Colon (tissue), 2 donors: ENCODE measurements around the gene GET3.
A peak's percentile ranks its signal among the peaks of the same experiment; 100 is the strongest.
"Not testable (repeated sequence)": the region's sequence is repeated elsewhere in the genome, so short reads cannot be mapped to it uniquely, and the experiment has no call there.

ENCODE experiments used
- FAIRE-seq: peaks from 2 replicates; lab custom pipeline; 2012; peaks lifted over from hg19 to GRCh38; lab: Jason Lieb, UNC
- donor health status: control.
- donor health status: control.

Gene GET3

GRCh38 chr19:12715929-12716328, 21.4 kb upstream of the GET3 start:
- FAIRE-seq: no peak

- no peak for FAIRE-seq
Observed at GRCh38 chr19:12720296-12720695, 17.0 kb upstream of the GET3 start.

GRCh38 chr19:12720851-12721655, 16.2 kb upstream of the GET3 start:
- FAIRE-seq: no peak

- FAIRE-seq: no peak
Observed at GRCh38 chr19:12721656-12722565, 15.4 kb upstream of the GET3 start.

GRCh38 chr19:12722566-12723380, 14.5 kb upstream of the GET3 start:
- FAIRE-seq: peak; percentile 64

GRCh38 chr19:12723381-12723640, 14.0 kb upstream of the GET3 start:
- FAIRE-seq: no peak

GRCh38 chr19:12723641-12724426, 13.5 kb upstream of the GET3 start, which contains the start of gene TNPO2:
Gene TNPO2 (minus strand): TSS chr19:12723932. CDS start chr19:12720977, 2,955 bp downstream.
- FAIRE-seq: no peak

- FAIRE-seq: not testable (repeated sequence)
Observed at GRCh38 chr19:12725612-12726011, 11.7 kb upstream of the GET3 start.

GRCh38 chr19:12726988-12727316, 10.3 kb upstream of the GET3 start:
- FAIRE-seq: no peak

GRCh38 chr19:12727745-12728433, 9.4 kb upstream of the GET3 start:
- FAIRE-seq: no peak

GRCh38 chr19:12730064-12730463, 7.2 kb upstream of the GET3 start:
- no peak for FAIRE-seq

- no peak for FAIRE-seq
Observed at GRCh38 chr19:12731337-12731736, 6.0 kb upstream of the GET3 start.

GRCh38 chr19:12733369-12734214, 3.7 kb upstream of the GET3 start:
- no peak for FAIRE-seq

- no peak for FAIRE-seq
Observed at GRCh38 chr19:12737835-12738351, 596 bp downstream of the GET3 start.

GRCh38 chr19:12745166-12745897, 8.0 kb downstream of the GET3 start:
- FAIRE-seq: no peak

- no peak for FAIRE-seq
Observed at GRCh38 chr19:12748489-12748888, 11.2 kb downstream of the GET3 start.

GRCh38 chr19:12749938-12750521, 12.7 kb downstream of the GET3 start:
- FAIRE-seq: no peak

GRCh38 chr19:12750851-12751250, 13.6 kb downstream of the GET3 start:
- no peak for FAIRE-seq

GRCh38 chr19:12751635-12752034, 14.3 kb downstream of the GET3 start, which contains the start of gene BEST2:
Gene BEST2 (plus strand): TSS chr19:12751791. CDS start chr19:12752593, 802 bp downstream.
- FAIRE-seq: no peak
